Dedifferentiated amniotic fluid mesenchymal stem cell (primary cell): ENCODE measurements around the gene ZBED6.
A peak's percentile ranks its signal among the peaks of the same experiment; 100 is the strongest.
"Not testable (repeated sequence)": the region's sequence is repeated elsewhere in the genome, so short reads cannot be mapped to it uniquely, and the experiment has no call there.

Experiments used
- DNase-seq: peaks from one replicate; pipeline ENCODE4 v3.0.0-alpha.2; 2016; ENCODE audit errors: extremely low spot score

Gene ZBED6

DNA sequence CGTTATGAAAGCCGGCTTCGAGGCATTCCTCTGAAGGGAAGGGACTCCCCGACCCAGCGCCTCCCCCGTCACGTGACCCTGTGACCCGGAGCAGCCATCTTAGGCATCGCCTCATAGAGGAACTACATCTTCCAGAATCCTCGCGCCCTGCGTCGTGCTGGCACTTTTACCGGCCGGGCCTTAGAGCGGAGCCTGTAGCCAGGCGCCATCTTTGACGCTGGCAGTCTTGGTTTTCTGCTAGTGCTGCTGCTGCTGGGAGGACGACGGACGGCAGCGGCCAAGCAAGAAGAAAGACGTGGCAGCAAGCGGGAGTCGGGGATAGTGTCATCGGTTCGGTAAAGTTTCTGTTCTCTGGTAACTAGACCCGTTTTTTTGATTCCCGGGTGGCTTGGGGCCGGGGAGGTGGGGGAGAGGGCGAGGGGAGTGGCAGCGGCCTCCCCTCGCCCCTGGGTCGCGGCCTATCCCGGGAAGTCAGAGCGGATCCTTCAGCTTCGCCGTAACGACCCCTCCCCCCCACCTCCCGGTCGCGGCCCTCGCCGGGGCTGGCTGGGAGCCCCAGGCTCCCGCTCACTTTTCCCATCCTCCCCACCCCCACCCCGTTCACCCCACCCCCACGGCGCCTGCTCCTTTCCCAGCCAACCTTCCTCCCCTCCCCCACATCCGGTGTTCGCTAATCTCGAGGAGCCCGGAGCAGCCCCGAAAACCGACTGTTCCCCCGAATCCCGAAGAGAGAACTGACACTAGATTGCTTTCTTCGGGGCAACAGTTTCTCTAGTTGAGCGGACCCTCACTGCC, at the start of gene ZBED6, which contains the start of gene ZC3H11A:
Gene ZBED6, plus strand, starts transcription at position 183 of the 795 bp plus-strand sequence. CDS start 1,900 bp downstream, outside the sequence.
Gene ZC3H11A, plus strand, starts transcription at position 183 of the 795 bp plus-strand sequence. CDS start 21,448 bp downstream, outside the sequence.
- DNase-seq: peak; percentile 100

GRCh38 chr1:203746281-203746680, 49.1 kb upstream of the ZBED6 start:
- no peak for DNase-seq

GRCh38 chr1:203751051-203751450, 44.4 kb upstream of the ZBED6 start:
- peak; percentile 27 for DNase-seq

DNA sequence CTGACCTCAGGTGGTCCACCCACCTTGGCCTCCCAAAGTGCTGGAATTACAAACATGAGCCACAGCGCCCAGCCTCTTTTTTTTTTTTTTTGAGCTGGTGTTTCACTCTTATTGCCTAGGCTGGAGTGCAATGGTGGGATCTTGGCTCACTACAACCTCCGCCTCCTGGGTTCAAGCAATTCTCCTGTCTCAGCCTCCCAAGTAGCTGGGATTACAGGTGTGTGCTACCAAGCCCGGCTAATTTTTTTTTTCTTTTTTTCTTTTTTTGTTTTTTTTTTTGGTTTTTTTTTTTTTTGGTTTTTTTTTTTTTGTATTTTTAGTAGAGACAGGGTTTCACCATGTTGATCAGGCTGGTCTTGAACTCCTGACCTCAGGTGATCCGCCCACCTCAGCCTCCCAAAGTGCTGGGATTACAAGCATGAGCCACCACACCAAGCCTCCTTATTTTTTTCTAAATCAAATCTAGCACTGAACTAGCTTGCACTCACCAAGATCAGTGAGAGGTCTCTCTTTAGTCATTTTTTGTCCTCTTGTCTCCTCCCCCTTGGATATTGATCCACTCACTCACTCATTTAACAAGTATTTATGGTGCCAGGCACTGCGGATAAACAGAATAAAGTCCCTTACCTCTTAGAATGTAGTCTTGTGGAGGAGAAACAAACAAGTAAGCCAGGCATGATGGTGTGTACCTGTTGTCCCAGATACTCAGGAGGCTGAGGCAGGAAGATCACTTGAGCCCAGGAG, 43.6 kb upstream of the ZBED6 start:
- DNase-seq: not testable (repeated sequence)

DNA sequence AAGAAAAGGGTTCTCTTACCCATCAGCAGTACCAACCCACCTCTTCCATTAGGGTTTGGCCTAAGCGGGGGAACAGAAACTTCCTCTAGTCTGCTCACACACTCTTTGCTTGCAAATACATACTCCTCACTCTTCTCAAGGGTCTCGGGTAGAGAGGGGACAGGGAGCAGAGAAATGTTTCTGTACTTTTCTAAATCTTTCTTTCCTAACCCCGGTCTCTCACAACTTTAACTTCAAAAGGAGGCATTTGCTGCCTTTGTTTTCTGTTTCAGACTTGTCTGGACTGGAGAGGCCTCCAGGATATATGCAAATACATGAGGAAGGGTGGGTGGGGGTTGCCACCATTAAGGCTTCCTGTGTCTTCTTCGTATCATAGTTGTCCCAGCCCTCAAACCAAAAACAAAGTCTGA, 41.0 kb upstream of the ZBED6 start:
- no peak for DNase-seq

DNA sequence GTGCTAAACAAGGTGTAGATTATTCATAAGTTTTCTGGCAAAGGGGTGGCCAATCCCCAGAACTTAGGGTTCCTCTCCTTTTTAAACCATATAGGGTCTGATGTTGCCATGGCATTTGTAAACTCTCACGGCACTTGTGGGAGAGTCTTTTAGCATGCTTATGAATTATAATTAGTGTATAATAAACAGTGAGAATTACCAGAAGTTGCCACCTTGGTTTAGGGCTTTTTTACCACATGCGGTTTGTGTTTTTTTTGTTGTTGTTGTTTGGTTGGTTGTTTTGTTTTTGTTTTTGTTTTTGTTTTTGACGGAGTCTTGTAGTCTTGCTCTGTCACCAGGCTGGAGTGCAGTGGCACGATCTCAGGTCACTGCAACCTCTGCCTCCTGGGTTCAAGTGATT, 39.4 kb upstream of the ZBED6 start:
- no peak for DNase-seq

GRCh38 chr1:203758749-203759148, 36.7 kb upstream of the ZBED6 start:
- DNase-seq: not testable (repeated sequence)

DNA sequence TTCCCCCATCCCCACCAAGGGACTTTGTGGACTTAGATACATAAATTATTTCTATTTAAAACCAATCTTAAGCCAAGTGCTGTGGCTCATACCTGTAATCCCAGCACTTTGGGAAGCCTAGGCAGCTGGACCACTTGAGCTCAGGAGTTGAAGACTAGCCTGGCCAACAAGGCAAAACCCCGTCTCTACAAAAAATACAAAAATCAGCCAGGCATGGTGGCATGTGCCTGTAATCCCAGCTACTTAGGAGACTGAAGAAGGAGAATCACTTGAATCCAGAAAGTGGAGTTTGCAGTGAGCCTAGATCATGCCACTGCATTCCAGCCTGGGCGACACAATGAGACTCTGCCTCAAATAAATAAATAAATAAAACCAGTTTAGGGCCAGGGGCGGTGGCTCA, 34.9 kb upstream of the ZBED6 start:
- DNase-seq: no peak

DNA sequence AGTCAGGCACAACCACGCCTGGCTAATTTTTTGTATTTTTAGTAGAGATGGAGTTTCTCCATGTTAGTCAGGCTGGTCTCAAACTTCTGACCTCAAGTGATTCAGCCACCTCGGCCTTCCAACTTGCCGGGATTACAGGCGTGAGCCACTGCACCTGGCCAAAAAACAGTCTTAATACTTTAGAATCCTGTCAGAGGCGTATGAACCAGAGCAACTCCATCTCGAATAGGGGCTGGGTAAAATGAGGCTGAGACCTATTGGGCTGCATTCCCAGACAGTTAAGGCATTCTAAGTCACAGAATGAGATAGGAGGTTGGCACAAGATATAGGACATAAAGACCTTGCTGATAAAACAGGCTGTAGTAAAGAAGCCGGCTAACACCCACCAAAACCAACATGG, 33.5 kb upstream of the ZBED6 start:
- DNase-seq: not testable (repeated sequence)

DNA sequence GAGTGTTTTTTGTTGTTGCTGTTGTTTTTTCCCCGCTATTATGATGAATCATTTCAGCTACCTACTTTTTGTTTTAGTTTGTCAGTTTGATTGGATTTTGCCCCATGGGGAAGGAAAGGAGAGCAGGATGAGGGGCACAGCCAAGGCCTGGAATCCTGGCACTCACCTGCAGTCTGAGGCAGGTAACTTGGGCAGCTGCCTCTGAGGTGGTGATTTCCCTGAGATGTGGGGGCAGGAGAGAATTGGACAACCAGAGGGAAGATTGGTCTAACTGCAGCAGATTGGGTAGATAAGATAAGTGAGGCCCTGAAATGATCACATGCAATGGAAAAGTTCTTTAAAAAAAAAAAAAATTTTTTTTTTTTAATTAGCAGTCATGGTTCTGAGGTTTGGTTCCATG, 31.9 kb upstream of the ZBED6 start:
- no peak for DNase-seq

- no peak for DNase-seq
Observed at GRCh38 chr1:203764105-203765028, 31.1 kb upstream of the ZBED6 start.

DNA sequence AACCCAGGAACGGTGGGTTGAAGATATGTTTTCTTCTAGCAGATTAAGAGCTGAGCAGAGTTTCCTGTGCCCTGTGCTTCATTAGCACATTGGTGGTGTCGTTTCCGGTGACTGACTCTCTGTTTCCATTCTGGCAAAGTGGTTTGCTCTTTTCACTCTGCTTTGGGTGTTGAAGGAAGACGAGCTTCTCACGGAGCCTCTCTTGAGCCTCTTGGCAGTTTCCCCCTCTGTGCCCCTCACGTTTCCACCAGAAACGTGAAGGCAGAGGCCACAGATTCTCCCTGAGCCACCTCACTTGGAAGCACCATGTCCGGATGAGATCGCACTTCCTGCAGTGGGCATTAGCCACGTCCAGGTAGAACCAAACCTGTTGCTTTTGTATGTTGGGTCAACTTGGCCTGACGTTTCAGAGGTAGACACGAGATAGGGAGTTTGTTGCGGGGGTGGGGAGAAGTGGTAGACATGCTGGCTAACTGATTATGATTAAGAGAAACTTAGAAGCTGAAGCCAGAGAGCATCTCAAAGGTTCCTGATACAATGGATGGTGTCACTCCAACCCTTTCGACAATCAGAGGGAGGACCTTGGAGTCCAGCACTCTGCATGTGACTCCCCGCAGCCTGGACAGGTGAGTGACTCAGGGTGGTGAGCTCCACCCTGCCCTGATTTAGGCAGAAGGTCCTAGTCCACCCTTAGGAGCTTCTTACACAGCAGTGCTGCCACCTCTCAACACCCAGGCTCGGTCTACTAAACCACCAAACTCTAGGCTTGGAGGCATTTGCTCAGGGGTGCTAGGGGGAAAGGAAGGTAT, 30.2 kb upstream of the ZBED6 start, which contains the start of gene LAX1:
Gene LAX1, plus strand, starts transcription at position 155 of the 809 bp plus-strand sequence. Its CDS starts 383 bp downstream, at position 538.
- no peak for DNase-seq

DNA sequence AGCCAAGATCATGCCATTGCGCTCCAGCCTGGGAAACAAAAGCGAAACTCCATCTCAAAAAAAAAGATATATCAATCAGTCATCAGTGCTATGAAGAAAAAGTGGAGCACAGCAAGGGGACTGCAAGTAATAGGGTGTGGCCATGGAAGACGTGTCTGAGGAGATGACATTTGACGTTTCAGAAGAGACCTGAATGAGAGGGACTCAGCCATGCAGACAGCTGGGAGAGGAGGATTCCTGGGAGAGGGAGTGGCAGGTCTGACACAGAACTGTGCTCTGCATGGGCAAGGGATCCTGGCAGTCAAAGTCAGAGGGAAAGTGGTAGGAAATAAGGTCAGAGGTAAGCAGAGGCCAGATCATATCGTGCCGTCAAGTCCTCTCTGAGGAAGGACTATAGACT, 27.2 kb upstream of the ZBED6 start:
- DNase-seq: no peak

GRCh38 chr1:203769505-203770343, 25.7 kb upstream of the ZBED6 start:
- peak; percentile 75 for DNase-seq

- no peak for DNase-seq
Observed at GRCh38 chr1:203771901-203772301, 23.5 kb upstream of the ZBED6 start.

DNA sequence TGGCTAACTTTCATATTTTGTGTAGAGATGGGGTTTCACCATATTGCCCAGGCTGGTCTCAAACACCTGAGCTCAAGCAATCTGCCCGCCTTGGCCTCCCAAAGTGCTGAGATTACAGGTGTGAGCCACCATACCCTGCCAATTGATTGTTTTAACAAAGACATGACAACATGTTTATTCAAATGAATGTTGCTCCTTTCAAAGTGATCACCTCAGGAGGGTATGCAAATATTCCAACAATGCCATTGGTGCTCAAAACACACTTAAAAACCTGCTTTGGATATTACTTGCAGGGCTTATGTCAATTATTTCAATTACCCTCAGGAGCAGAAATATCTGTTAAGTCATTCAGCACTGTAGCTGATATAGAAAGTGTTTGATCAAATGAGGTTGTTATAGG, 22.6 kb upstream of the ZBED6 start:
- no peak for DNase-seq

- DNase-seq: no peak
Observed at GRCh38 chr1:203776636-203777035, 18.8 kb upstream of the ZBED6 start.

DNA sequence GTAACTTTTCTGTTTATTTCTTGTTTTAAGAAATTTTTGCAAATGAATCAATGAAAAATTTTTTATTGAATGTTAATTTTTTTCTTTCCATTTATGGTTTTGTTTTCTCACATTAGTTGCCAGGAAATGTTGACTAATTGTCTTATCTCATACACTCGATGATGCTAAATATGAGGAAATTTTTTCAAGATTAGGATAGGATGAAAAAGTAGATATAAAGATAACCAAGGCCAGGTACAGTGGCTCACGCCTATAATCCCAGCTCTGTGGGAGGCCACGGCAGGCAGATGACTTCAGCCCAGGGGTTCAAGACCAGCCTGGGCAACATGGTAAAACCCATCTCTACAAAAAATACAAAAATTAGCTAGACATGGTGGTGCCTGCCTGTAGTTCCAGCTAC, 17.8 kb upstream of the ZBED6 start:
- DNase-seq: no peak

GRCh38 chr1:203778146-203778545, 17.3 kb upstream of the ZBED6 start:
- DNase-seq: no peak

GRCh38 chr1:203778789-203779188, 16.6 kb upstream of the ZBED6 start:
- DNase-seq: no peak
